Measurements from ENCODE around the gene SH3TC1.

DNA sequence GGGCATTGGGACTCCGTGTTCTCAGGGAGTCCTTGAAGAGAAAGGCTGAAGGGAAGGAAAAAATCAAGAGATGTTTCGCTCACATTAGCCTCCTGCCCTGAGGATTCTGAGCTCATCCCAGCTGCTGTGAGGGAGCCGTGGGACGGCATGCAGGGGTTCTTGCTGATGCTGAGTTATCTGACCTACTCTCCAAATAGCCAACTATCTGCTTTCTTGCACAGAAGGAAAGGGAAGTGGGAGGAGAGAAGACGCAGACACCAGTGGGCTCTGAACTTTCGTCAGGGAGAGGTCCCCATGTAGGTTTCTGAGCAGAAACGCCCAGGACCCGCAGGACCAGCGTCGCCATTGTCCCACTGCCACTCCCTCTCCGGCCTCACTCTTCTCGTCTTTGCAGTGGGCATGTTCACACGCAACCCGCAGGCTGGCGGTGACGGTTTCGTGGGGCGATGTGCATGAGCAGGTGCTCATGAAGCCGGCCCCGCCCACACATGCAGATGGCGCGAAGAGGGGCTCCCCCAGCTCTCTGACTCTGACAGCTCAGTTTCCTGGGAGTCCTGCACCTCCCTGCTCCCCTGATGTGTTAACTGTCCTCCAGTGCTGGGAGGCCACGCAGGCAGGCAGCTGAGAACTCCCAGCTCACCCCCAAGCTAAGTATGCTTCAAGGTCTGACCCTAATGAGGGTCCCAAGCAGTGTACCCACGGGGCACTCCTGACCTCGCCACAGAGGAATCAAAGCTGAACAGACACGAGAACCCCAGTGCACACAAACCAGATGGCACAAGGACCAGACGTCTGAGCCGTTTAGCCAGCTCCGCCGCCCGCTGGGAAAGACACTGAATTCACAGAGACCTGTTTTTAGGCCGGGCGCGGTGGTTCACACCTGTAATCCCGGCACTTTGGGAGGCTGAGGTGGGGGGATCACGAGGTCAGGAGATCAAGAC, 26.8 kb upstream of the SH3TC1 start:
- TF ChIP-seq, protein P1, sequence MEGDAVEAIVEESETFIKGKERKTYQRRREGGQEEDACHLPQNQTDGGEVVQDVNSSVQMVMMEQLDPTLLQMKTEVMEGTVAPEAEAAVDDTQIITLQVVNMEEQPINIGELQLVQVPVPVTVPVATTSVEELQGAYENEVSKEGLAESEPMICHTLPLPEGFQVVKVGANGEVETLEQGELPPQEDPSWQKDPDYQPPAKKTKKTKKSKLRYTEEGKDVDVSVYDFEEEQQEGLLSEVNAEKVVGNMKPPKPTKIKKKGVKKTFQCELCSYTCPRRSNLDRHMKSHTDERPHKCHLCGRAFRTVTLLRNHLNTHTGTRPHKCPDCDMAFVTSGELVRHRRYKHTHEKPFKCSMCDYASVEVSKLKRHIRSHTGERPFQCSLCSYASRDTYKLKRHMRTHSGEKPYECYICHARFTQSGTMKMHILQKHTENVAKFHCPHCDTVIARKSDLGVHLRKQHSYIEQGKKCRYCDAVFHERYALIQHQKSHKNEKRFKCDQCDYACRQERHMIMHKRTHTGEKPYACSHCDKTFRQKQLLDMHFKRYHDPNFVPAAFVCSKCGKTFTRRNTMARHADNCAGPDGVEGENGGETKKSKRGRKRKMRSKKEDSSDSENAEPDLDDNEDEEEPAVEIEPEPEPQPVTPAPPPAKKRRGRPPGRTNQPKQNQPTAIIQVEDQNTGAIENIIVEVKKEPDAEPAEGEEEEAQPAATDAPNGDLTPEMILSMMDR (IDR thresholded peaks at IDR 0.05) = no peak
- TF ChIP-seq POLR2A (IDR thresholded peaks at IDR 0.05) = no peak
